Parathyroid adenoma (tissue), 2 donors: ENCODE results near the gene BRD1.

ENCODE experiments used
- H2AFZ ChIP-seq: fragments of 300-600 bp; sonication (generic); one replicate; pipeline ENCODE4 v1.7.0; 2017; ENCODE audit warnings: antibody characterized with exemption, mild to moderate bottlenecking
- H3K27ac ChIP-seq: fragments of 300-600 bp; sonication (generic); one replicate; pipeline ENCODE4 v1.7.0; 2017
- H3K27me3 ChIP-seq: fragments of 300-600 bp; sonication (generic); one replicate; pipeline ENCODE4 v1.7.0; 2017; ENCODE audit warnings: low read length; ENCODE audit not compliant: control insufficient read depth, insufficient read depth
- H3K36me3 ChIP-seq: fragments of 300-600 bp; sonication (generic); one replicate; pipeline ENCODE4 v1.7.0; 2017; ENCODE audit warnings: low read length; ENCODE audit not compliant: control insufficient read depth, insufficient read depth
- H3K4me1 ChIP-seq: fragments of 300-600 bp; sonication (generic); one replicate; pipeline ENCODE4 v1.7.0; 2017; ENCODE audit warnings: control low read depth
- H3K4me2 ChIP-seq: fragments of 300-600 bp; sonication (generic); one replicate; pipeline ENCODE4 v1.7.0; 2017; ENCODE audit warnings: low read length
- H3K4me3 ChIP-seq: fragments of 300-600 bp; sonication (generic); one replicate; pipeline ENCODE4 v1.7.0; 2017; ENCODE audit warnings: low read depth, low read length
- H3K79me2 ChIP-seq: fragments of 300-600 bp; sonication (generic); one replicate; pipeline ENCODE4 v1.7.0; 2017; ENCODE audit warnings: control low read depth
- H3K9ac ChIP-seq: fragments of 300-600 bp; sonication (generic); one replicate; pipeline ENCODE4 v1.7.0; 2017; ENCODE audit warnings: mild to moderate bottlenecking
- H3K9me3 ChIP-seq: fragments of 300-600 bp; sonication (generic); one replicate; pipeline ENCODE4 v1.7.0; 2017; ENCODE audit warnings: low read length; ENCODE audit not compliant: control insufficient read depth
- CTCF ChIP-seq: fragments of 300-600 bp; sonication (generic); IDR thresholded peaks from one replicate; pipeline ENCODE4 v1.7.0; 2017; ENCODE audit warnings: antibody characterized with exemption, mild to moderate bottlenecking
- donor health status: primary hyperparathyroidism.

BRD1 gene

DNA sequence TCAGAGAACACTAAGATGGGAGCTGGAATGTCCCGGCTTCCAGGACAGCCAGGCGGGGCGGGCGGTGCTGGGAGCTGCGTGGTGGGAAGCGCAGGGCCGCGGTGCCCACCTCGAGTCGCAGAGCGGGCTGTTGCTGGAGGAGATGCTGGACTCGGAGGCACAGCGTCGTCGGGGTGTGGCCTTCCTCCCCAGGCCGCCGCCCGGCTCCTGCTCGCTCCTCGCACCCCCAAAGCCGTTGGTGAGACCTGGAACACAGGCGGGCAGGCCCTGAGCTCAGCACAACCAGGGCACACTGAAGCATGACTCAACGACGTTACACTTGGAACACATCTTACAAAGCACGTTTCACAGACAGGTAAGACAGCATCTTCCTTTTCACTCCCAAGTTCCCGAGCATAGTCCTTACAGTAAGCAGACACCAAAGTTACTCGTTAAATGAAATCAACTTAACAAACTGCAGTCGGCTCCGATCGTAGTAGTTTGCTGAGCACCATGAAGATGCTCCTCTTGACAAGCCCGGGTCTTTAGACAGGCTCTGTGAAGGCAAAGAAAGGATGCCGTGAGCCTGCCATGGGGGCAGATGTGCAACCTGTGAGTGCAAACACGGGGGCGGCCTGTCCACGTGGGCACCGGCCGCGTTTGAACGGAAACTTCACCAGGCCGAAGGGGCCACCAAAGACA lies 50.0 kb downstream of the BRD1 start:
- H3K4me3 ChIP-seq = no peak overlapping the region
- no peak overlapping the region for H3K4me2 ChIP-seq
- H3K27ac ChIP-seq = no peak overlapping the region
- no peaks in the 10 kb centered on the region for H3K4me1 ChIP-seq
- H3K9me3 ChIP-seq = no peaks in the 10 kb centered on the region
- H3K9ac ChIP-seq = no peak overlapping the region
- H2AFZ ChIP-seq = no peak overlapping the region
- no peaks in the 10 kb centered on the region for H3K36me3 ChIP-seq
- H3K27me3 ChIP-seq = no peaks in the 10 kb centered on the region
- peaks cover 19% of the 10 kb centered on the region for H3K79me2 ChIP-seq
- TF ChIP-seq CTCF = no peak

GRCh38 chr22:49776891-49777290 lies 50.8 kb downstream of the BRD1 start:
- Histone ChIP-seq H2AFZ (no peak overlapping the region), H3K79me2 (peaks cover 15% of the 10 kb centered on the region), H3K4me2 (no peak overlapping the region), H3K36me3 (no peaks in the 10 kb centered on the region), H3K27ac (no peak overlapping the region), H3K27me3 (no peaks in the 10 kb centered on the region), H3K9me3 (no peaks in the 10 kb centered on the region), H3K4me1 (no peaks in the 10 kb centered on the region), H3K4me3 (no peak overlapping the region), H3K9ac (no peak overlapping the region)
- TF ChIP-seq CTCF = no peak

- no peak overlapping the region for H2AFZ ChIP-seq
- H3K4me1 ChIP-seq = no peaks in the 10 kb centered on the region
- peaks cover 9% of the 10 kb centered on the region for H3K79me2 ChIP-seq
- H3K4me3 ChIP-seq = no peak overlapping the region
- no peak for TF ChIP-seq CTCF
- H3K36me3 ChIP-seq = no peaks in the 10 kb centered on the region
- no peak overlapping the region for H3K9ac ChIP-seq
- H3K9me3 ChIP-seq = no peaks in the 10 kb centered on the region
- no peak overlapping the region for H3K27ac ChIP-seq
- no peaks in the 10 kb centered on the region for H3K27me3 ChIP-seq
- H3K4me2 ChIP-seq = no peak overlapping the region
Measured at GRCh38 chr22:49775867-49776511, 51.7 kb downstream of the BRD1 start.

- H3K9me3 ChIP-seq = no peaks in the 10 kb centered on the region
- H3K27me3 ChIP-seq = no peaks in the 10 kb centered on the region
- no peak for TF ChIP-seq CTCF
- no peaks in the 10 kb centered on the region for H3K4me1 ChIP-seq
- H3K4me3 ChIP-seq = no peak overlapping the region
- H3K9ac ChIP-seq = no peak overlapping the region
- H3K4me2 ChIP-seq = no peak overlapping the region
- H3K27ac ChIP-seq = no peak overlapping the region
- H3K79me2 ChIP-seq = peaks cover 4% of the 10 kb centered on the region
- H2AFZ ChIP-seq = no peak overlapping the region
- H3K36me3 ChIP-seq = no peaks in the 10 kb centered on the region
Measured at GRCh38 chr22:49775191-49775866, 52.3 kb downstream of the BRD1 start.
